Natural killer cell (primary cell): ENCODE measurements around the gene PGBD2. TPM values are rescaled to one million over a fixed set of nuclear protein-coding genes. Genes with fewer than 3 reads are reported as not detected.

Source experiments
- ATAC-seq, 3 donors: fragments of 150-1000 bp in 2 of 3; fragments of 200-7000 bp in 1 of 3; cut with Tn5 transposase; 1 replicate in 1 of 3; 2 replicates in 2 of 3; pipeline ENCODE4 v1.10.0; 2021; ENCODE audit warnings: mild to moderate bottlenecking in 2 of 3, moderate library complexity in 2 of 3
- DNase-seq, 2 donors: peaks; one replicate each; pipeline versions ENCODE4 v3.0.0 to v3.0.0-alpha.2; 2013 to 2021; ENCODE audit warnings: mixed read lengths in 1 of 2
- H3K27ac ChIP-seq: one replicate; pipeline ENCODE4 v1.5.1; 2013; ENCODE audit warnings: mild to moderate bottlenecking, low read length
- H3K27me3 ChIP-seq: one replicate; pipeline ENCODE4 v1.6.1; 2013; ENCODE audit warnings: low read length; ENCODE audit not compliant: control insufficient read depth, insufficient read depth
- H3K36me3 ChIP-seq: one replicate; pipeline ENCODE4 v1.6.1; 2013; ENCODE audit warnings: low read length; ENCODE audit not compliant: control insufficient read depth, insufficient read depth
- H3K4me1 ChIP-seq: one replicate; pipeline ENCODE4 v1.6.1; 2013; ENCODE audit warnings: low read length; ENCODE audit not compliant: control insufficient read depth, insufficient read depth
- H3K4me3 ChIP-seq: one replicate; pipeline ENCODE4 v1.5.1; 2013; ENCODE audit warnings: low read length
- H3K9me3 ChIP-seq: one replicate; pipeline ENCODE4 v1.6.1; 2013; ENCODE audit warnings: low read length; ENCODE audit not compliant: control insufficient read depth, insufficient read depth
- H3K27ac Mint-ChIP-seq, 2 donors: one replicate each; pipeline ENCODE4 v1.8.0; 2022; ENCODE audit warnings: mild to moderate bottlenecking in 2 of 2, mixed read lengths in 2 of 2, moderate library complexity in 1 of 2
- H3K27me3 Mint-ChIP-seq, 2 donors: one replicate each; pipeline ENCODE4 v1.8.0; 2022; ENCODE audit warnings: low read depth in 2 of 2, mixed read lengths in 2 of 2
- H3K36me3 Mint-ChIP-seq: one replicate; pipeline ENCODE4 v1.8.0; 2022; ENCODE audit warnings: mixed read lengths
- H3K4me1 Mint-ChIP-seq, 2 donors: one replicate each; pipeline ENCODE4 v1.8.0; 2022; ENCODE audit warnings: mixed read lengths in 2 of 2
- H3K4me3 Mint-ChIP-seq: one replicate; pipeline ENCODE4 v1.8.0; 2022; ENCODE audit warnings: mild to moderate bottlenecking, moderate library complexity, mixed read lengths
- H3K9me3 Mint-ChIP-seq, 2 donors: one replicate each; pipeline ENCODE4 v1.8.0; 2022; ENCODE audit warnings: mixed read lengths in 2 of 2
- CTCF ChIP-seq: fragments of 200-600 bp; IDR thresholded peaks from one replicate; pipeline ENCODE4 v1.8.0; 2022; ENCODE audit warnings: antibody characterized with exemption
- WGBS: methylation state at CpG from one replicate; pipeline ENCODE4 v1.1.7; 2013; ENCODE audit warnings: missing lambda C conversion rate; ENCODE audit not compliant: insufficient coverage; 5-methylcytosine and 5-hydroxymethylcytosine counted together
- intact Hi-C: fragments of 100-400 bp; cut with micrococcal nuclease; formaldehyde crosslinking; loops from one replicate; pipeline ENCODE4 v1.14.2; 2022
- total RNA-seq, 4 donors: library from RNA; stranded (reverse); fragments of 120-200 nt in 1 of 4; gene quantifications; one replicate each; pipeline versions ENCODE4 v1.2.3 to v1.2.4, GENCODE V29; 2013 to 2022

The PGBD2 gene
- total RNA-seq, 3 donors from 2014 or later (not counting 1 experiment from before 2014, with no cell fraction given): 3.1 to 9.2 (median 6.2) TPM

- intact Hi-C loops: no loop called here
- H3K27ac Mint-ChIP-seq: peak overlapping the region; percentile 29 to 46
- H3K4me1 ChIP-seq: peaks cover 41% of the 10 kb centered on the region
These were observed 44.4 kb upstream of the PGBD2 start for GRCh38 chr1:248861616-248862015.

DNA sequence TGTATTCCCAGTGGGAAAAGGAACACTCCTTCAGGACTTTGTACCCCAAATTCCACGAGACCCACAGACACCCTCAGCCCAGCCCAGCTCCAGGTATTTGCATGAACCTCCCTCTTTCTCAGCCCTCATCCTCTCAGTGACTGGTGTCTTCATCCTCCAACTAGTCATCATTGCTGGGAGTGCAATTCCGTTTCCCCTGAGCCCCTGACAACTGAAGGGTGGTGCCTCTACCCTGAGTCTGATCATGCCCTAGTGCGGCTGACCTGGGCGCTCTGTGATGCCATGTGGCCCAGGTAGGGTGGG is 43.4 kb upstream of the PGBD2 start:
- Mint-ChIP-seq H3K27me3 (no peaks in the 10 kb centered on the region), H3K27ac (peak overlapping the region; percentile 29 to 68), H3K4me3 (peak overlapping the region; percentile 78), H3K36me3 (no peaks in the 10 kb centered on the region), H3K4me1 (peaks cover 48 to 57% of the 10 kb centered on the region in 2 donors), H3K9me3 (no peaks in the 10 kb centered on the region)
- H3K36me3 ChIP-seq: no peaks in the 10 kb centered on the region
- no peaks in the 10 kb centered on the region for H3K9me3 ChIP-seq
- DNase-seq (no peak), ATAC-seq (no peak)
- no peak for TF ChIP-seq CTCF
- peak overlapping the region; percentile 67 for H3K27ac ChIP-seq
- H3K27me3 ChIP-seq: no peaks in the 10 kb centered on the region
- peaks cover 32% of the 10 kb centered on the region for H3K4me1 ChIP-seq
- 17% methylated on average over 4 of the region's 4 CpGs for WGBS
- intact Hi-C loops: no loop called here
- H3K4me3 ChIP-seq: peak overlapping the region; percentile 77

More at GRCh38 chr1:248861616-248862015, 44.4 kb upstream of the PGBD2 start:
- no peaks in the 10 kb centered on the region for H3K9me3 Mint-ChIP-seq
- Histone ChIP-seq H3K4me3 (no peak overlapping the region), H3K27me3 (no peaks in the 10 kb centered on the region), H3K36me3 (no peaks in the 10 kb centered on the region), H3K27ac (no peak overlapping the region), H3K9me3 (no peaks in the 10 kb centered on the region)
- WGBS: 100% methylated on average over 1 of the region's 2 CpGs
- no peak for DNase-seq
- peaks cover 48 to 61% of the 10 kb centered on the region in 2 donors for H3K4me1 Mint-ChIP-seq
- H3K27me3 Mint-ChIP-seq: no peaks in the 10 kb centered on the region
- no peak for TF ChIP-seq CTCF
- no peak for ATAC-seq
- peak overlapping the region; percentile 11 for H3K4me3 Mint-ChIP-seq
- H3K36me3 Mint-ChIP-seq: no peaks in the 10 kb centered on the region

GRCh38 chr1:248862998-248863881 is 42.8 kb upstream of the PGBD2 start:
- ATAC-seq (peak; percentile 60 to 69 (median 61)), DNase-seq (peak; percentile 74 to 87)
- TF ChIP-seq CTCF: no peak
- Mint-ChIP-seq H3K36me3 (no peaks in the 10 kb centered on the region), H3K27me3 (no peaks in the 10 kb centered on the region), H3K4me3 (peak overlapping the region; percentile 78), H3K9me3 (no peaks in the 10 kb centered on the region), H3K4me1 (peaks cover 42 to 51% of the 10 kb centered on the region in 2 donors), H3K27ac (peak overlapping the region; percentile 29 to 68)
- Histone ChIP-seq H3K9me3 (no peaks in the 10 kb centered on the region), H3K4me1 (peaks cover 27% of the 10 kb centered on the region), H3K27me3 (no peaks in the 10 kb centered on the region), H3K27ac (peak overlapping the region; percentile 67), H3K4me3 (peak overlapping the region; percentile 77), H3K36me3 (no peaks in the 10 kb centered on the region)
- intact Hi-C loops: loop anchor here (1.0 kb wide), 1 partner anchor 10 kb away; no protein-coding TSS in a partner anchor
- 14% methylated on average over 46 of the region's 46 CpGs for WGBS
